Inflammatory macrophage treated with lipopolysaccharide for 1 hour (primary cell): ENCODE measurements around the gene RASA4.
"Not testable (repeated sequence)": the region's sequence is repeated elsewhere in the genome, so short reads cannot be mapped to it uniquely, and the experiment has no call there.

Source experiments
- DNase-seq, 2 donors: peaks; one replicate each; pipeline ENCODE4 v3.0.0-alpha.2; 2020 to 2022

The RASA4 gene

GRCh38 chr7:102604431-102605145, 12.0 kb downstream of the RASA4 start:
- not testable (repeated sequence) for DNase-seq

GRCh38 chr7:102602317-102602716, 14.2 kb downstream of the RASA4 start:
- not testable (repeated sequence) for DNase-seq

GRCh38 chr7:102599699-102600098, 16.9 kb downstream of the RASA4 start:
- not testable (repeated sequence) for DNase-seq

- not testable (repeated sequence) for DNase-seq
Observed at GRCh38 chr7:102596036-102596435, 20.5 kb downstream of the RASA4 start.

GRCh38 chr7:102593637-102594334, 22.8 kb downstream of the RASA4 start:
- not testable (repeated sequence) for DNase-seq

- not testable (repeated sequence) for DNase-seq
Observed at GRCh38 chr7:102592477-102593019, 24.0 kb downstream of the RASA4 start.

GRCh38 chr7:102589857-102590256, 26.7 kb downstream of the RASA4 start:
- DNase-seq: not testable (repeated sequence)

GRCh38 chr7:102583495-102583894, 33.1 kb downstream of the RASA4 start:
- DNase-seq: not testable (repeated sequence)

GRCh38 chr7:102581722-102582121, 34.8 kb downstream of the RASA4 start:
- DNase-seq: not testable (repeated sequence)

GRCh38 chr7:102578486-102578885, 38.1 kb downstream of the RASA4 start:
- not testable (repeated sequence) for DNase-seq

GRCh38 chr7:102577315-102578240, 39.0 kb downstream of the RASA4 start:
- DNase-seq: not testable (repeated sequence)

GRCh38 chr7:102576363-102576762, 40.2 kb downstream of the RASA4 start:
- DNase-seq: not testable (repeated sequence)

GRCh38 chr7:102574607-102575006, 41.9 kb downstream of the RASA4 start:
- DNase-seq: not testable (repeated sequence)

- peak; percentile 75 to 98 for DNase-seq
Observed at GRCh38 chr7:102572261-102573239, 44.0 kb downstream of the RASA4 start, which contains the start of gene POLR2J3. Gene POLR2J3 (minus strand): TSS chr7:102572583. CDS start chr7:102572521, 62 bp downstream.

- DNase-seq: not testable (repeated sequence)
Observed at GRCh38 chr7:102568620-102569019, 47.9 kb downstream of the RASA4 start.

GRCh38 chr7:102550808-102551422, 65.6 kb downstream of the RASA4 start, which contains the start of gene SPDYE2:
Gene SPDYE2 (plus strand): TSS chr7:102551226. CDS start chr7:102553256, 2,030 bp downstream.
- not testable (repeated sequence) for DNase-seq

- not testable (repeated sequence) for DNase-seq
Observed at GRCh38 chr7:102546353-102546752, 70.2 kb downstream of the RASA4 start.

GRCh38 chr7:102545288-102545687, 71.3 kb downstream of the RASA4 start:
- DNase-seq: not testable (repeated sequence)

GRCh38 chr7:102544372-102544771, 72.2 kb downstream of the RASA4 start:
- DNase-seq: not testable (repeated sequence)

GRCh38 chr7:102543596-102543995, 73.0 kb downstream of the RASA4 start, which contains the start of gene UPK3BL2:
Gene UPK3BL2 (minus strand): TSS chr7:102543696. CDS start chr7:102543636, 60 bp downstream.
- DNase-seq: not testable (repeated sequence)
